K562 (cell line): Measurements from ENCODE around the gene RBX1. TPM values are rescaled to one million over a fixed set of nuclear protein-coding genes. Genes with fewer than 3 reads are reported as not detected.

Source experiments
- CBFA2T3 ChIP-seq: fragments of 450-650 bp; IDR thresholded peaks from 2 replicates; pipeline ENCODE4 v1.6.1; 2017
- CBX8 ChIP-seq: fragments of 200-600 bp; sonication (generic); IDR thresholded peaks from 2 replicates; pipeline ENCODE4 v1.6.1; 2012; ENCODE audit warnings: borderline replicate concordance, mixed run types, low read depth, mild to moderate bottlenecking, moderate library complexity, mixed read lengths, low read length, control low read depth, inconsistent platforms; ENCODE audit not compliant: poor library complexity, severe bottlenecking; ENCODE audit errors: extremely low read depth
- CEBPB ChIP-seq: fragments of 450-650 bp; IDR thresholded peaks from 2 replicates; pipeline ENCODE4 v1.6.1; 2016; ENCODE audit warnings: missing genetic modification characterization, missing compliant biosample characterization
- DNMT1 ChIP-seq: fragments of 450-650 bp; IDR thresholded peaks from 2 replicates; pipeline ENCODE4 v1.6.1; 2016; ENCODE audit warnings: antibody characterized with exemption, mild to moderate bottlenecking
- ELF1 ChIP-seq: fragments of 200-800 bp; sonication (Bioruptor generic); IDR thresholded peaks from 2 replicates; pipeline ENCODE4 v1.6.1; 2016; ENCODE audit warnings: missing genetic modification characterization, missing compliant biosample characterization
- GABPB1 ChIP-seq: sonication (generic); formaldehyde crosslinking; IDR thresholded peaks from 2 replicates; pipeline ENCODE4 v1.8.0; 2022; ENCODE audit warnings: mild to moderate bottlenecking, missing genetic modification reagents
- GATA2 ChIP-seq: sonication (generic); formaldehyde crosslinking; IDR thresholded peaks from 2 replicates; pipeline ENCODE4 v1.4.0; 2020; ENCODE audit warnings: mild to moderate bottlenecking, missing genetic modification reagents
- HDAC1 ChIP-seq, 2 experiments: fragments of 450-650 bp; IDR thresholded peaks; 2 replicates each; pipeline ENCODE4 v1.6.1; 2016 to 2017; ENCODE audit warnings: inconsistent platforms in 1 of 2, mild to moderate bottlenecking in 1 of 2, moderate library complexity in 1 of 2
- HDAC8 ChIP-seq: fragments of 450-650 bp; IDR thresholded peaks from 2 replicates; pipeline ENCODE4 v1.6.1; 2016; ENCODE audit warnings: mild to moderate bottlenecking, missing genetic modification characterization, moderate library complexity, missing compliant biosample characterization
- HMGN3 ChIP-seq: IDR thresholded peaks from 2 replicates; pipeline ENCODE4 v1.6.1; 2011; ENCODE audit warnings: borderline replicate concordance, low read depth, mild to moderate bottlenecking, mixed read lengths, low read length; ENCODE audit not compliant: insufficient read length; ENCODE audit errors: extremely low read depth
- HMGXB4 ChIP-seq: sonication (generic); formaldehyde crosslinking; IDR thresholded peaks from 2 replicates; pipeline ENCODE4 v1.8.1; 2023; ENCODE audit warnings: mild to moderate bottlenecking, missing genetic modification reagents
- L3MBTL2 ChIP-seq: fragments of 450-650 bp; IDR thresholded peaks from 2 replicates; pipeline ENCODE4 v1.6.1; 2016; ENCODE audit warnings: mild to moderate bottlenecking, moderate library complexity
- NFE2 ChIP-seq: IDR thresholded peaks from 2 replicates; pipeline ENCODE4 v1.6.1; 2014; ENCODE audit warnings: antibody characterized with exemption, low read depth
- NRF1 ChIP-seq, 2 experiments: fragments of 450-650 bp; IDR thresholded peaks in 1 of 2; conservative IDR thresholded peaks in 1 of 2; 2 replicates each; pipeline ENCODE4 v1.6.1; 2014; ENCODE audit warnings: mild to moderate bottlenecking in 2 of 2
- PHF21A ChIP-seq: fragments of 450-650 bp; IDR thresholded peaks from 2 replicates; pipeline ENCODE4 v1.6.1; 2017; ENCODE audit warnings: low read depth, borderline replicate concordance
- PRPF4 ChIP-seq: fragments of 200-400 bp; formaldehyde crosslinking; IDR thresholded peaks from one replicate; pipeline ENCODE4 v1.6.1; 2017; ENCODE audit warnings: low read length, low read depth, mild to moderate bottlenecking; ENCODE audit not compliant: insufficient read depth, poor library complexity, severe bottlenecking
- SETDB1 ChIP-seq: IDR thresholded peaks from one replicate; pipeline ENCODE4 v1.6.1; 2012; ENCODE audit warnings: low read length, control low read depth, inconsistent platforms
- SREBF2 ChIP-seq: sonication (generic); formaldehyde crosslinking; IDR thresholded peaks from 2 replicates; pipeline ENCODE4 v1.4.0; 2020; ENCODE audit warnings: mild to moderate bottlenecking, missing genetic modification reagents
- XRCC5 ChIP-seq: fragments of 200-400 bp; formaldehyde crosslinking; IDR thresholded peaks from 2 replicates; pipeline ENCODE4 v1.6.1; 2017; ENCODE audit warnings: low read depth, mild to moderate bottlenecking, low read length
- ZNF57 ChIP-seq: fragments of 450-650 bp; formaldehyde crosslinking; IDR thresholded peaks from 2 replicates; pipeline ENCODE4 v1.4.0; 2020; ENCODE audit warnings: mild to moderate bottlenecking, moderate library complexity
- ZNF586 ChIP-seq: fragments of 450-650 bp; formaldehyde crosslinking; conservative IDR thresholded peaks from 2 replicates; pipeline ENCODE4 v1.4.0; 2020; ENCODE audit warnings: mild to moderate bottlenecking, moderate library complexity
- polyA plus RNA-seq, 8 experiments: library from polyadenylated mRNA; depleted of rRNA in 4 of 8; stranded (reverse) in 5 of 8; unstranded in 3 of 8; fragments of >200 nt; fragmentation: Nextera tagmentation in 2 of 8; fragmentation: Illumina TruSeq in 1 of 8; extraction: Ambion mirVana in 2 of 8; extraction: Trizol in 1 of 8; gene quantifications; 2 replicates each; pipeline versions ENCODE4 v1.2.1 to v1.2.3, GENCODE V29; 2011 to 2014; ENCODE audit warnings: inconsistent platforms in 1 of 8, missing spikeins in 1 of 8
- total RNA-seq, 7 experiments: library from RNA; depleted of rRNA in 6 of 7; stranded (reverse); fragments of >200 nt in 6 of 7; fragmentation: Illumina TruSeq in 2 of 7; extraction: Trizol in 2 of 7; gene quantifications; 2 replicates each; pipeline versions ENCODE4 v1.2.1 to v1.2.3, GENCODE V29; 2011 to 2021; ENCODE audit warnings: low replicate concordance in 1 of 7
- TF ChIP-seq, protein P1 (sequence below), 3 experiments: fragments of 200-800 bp in 1 of 3; sonication (Bioruptor generic) in 1 of 3; sonication (generic) in 1 of 3; formaldehyde crosslinking in 1 of 3; IDR thresholded peaks; 2 replicates each; pipeline versions ENCODE4 v1.6.1 to v1.8.0; 2016 to 2022; ENCODE audit warnings: mild to moderate bottlenecking in 2 of 3, missing compliant biosample characterization in 2 of 3, missing genetic modification characterization in 2 of 3, missing genetic modification reagents in 1 of 3
- TF ChIP-seq, protein P2 (sequence below): sonication (generic); formaldehyde crosslinking; IDR thresholded peaks from 2 replicates; pipeline ENCODE4 v1.9.0; 2022; ENCODE audit warnings: mild to moderate bottlenecking, missing genetic modification reagents

The RBX1 gene
- total and polyA plus RNA-seq, 9 of the 15 experiments (the other 6 are each of a cell fraction or from before 2014, with no cell fraction given), result 44.0 to 259 (median 67.9) TPM

DNA sequence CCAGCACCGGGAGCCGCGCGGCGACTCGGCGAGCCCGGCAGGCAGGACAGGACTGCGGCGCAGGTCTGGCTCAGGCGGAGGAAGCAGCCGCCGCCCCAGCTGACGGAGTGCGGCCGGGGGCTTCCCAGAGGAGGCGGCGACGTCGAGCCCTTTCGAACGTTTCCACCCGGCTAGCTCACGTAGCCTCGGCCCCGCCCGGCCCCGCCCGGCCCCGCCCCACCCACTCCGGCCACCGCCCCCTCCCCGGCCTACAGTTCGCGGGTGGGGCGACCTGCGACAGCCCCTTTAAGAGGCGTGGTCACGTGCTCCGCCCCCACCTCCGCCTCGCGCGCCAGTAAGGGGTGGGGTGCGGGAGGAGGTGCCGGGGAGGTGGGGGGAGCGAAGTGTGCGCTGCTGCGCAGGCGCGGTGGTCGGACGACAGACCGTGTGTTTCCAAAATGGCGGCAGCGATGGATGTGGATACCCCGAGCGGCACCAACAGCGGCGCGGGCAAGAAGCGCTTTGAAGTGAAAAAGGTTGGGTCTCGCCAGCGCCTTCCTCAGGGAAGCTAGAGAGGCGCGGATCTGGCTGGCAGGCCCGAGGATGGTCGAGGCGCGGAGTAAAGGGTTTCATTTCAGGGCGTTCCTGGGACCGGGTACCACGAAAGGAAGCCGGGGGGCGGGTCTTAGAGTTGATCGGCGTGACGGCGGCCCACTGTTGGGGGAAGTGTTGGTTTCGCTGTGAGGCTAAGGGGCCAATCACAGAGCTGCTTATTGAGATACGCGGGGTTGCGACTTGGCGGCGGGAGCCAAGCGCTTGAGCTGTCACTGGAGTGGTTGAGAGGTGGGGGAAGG is at the start of gene RBX1 (continued):
- TF ChIP-seq GATA2, result no peak
- TF ChIP-seq HMGXB4 (CRISPR knock-in tag), result no peak
- peak; percentile 81 for TF ChIP-seq GABPB1 (CRISPR knock-in tag)
- no peak for TF ChIP-seq ZNF586 (CRISPR knock-in tag)
- no peak for TF ChIP-seq DNMT1
- peak; percentile 11 for TF ChIP-seq HMGN3
- no peak for TF ChIP-seq CEBPB (tag)
- TF ChIP-seq, protein P1, sequence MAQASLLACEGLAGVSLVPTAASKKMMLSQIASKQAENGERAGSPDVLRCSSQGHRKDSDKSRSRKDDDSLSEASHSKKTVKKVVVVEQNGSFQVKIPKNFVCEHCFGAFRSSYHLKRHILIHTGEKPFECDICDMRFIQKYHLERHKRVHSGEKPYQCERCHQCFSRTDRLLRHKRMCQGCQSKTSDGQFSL (CRISPR knock-in tag; IDR thresholded peaks at IDR 0.05), result peak; percentile 84
- TF ChIP-seq, protein P1 (tag; IDR thresholded peaks at IDR 0.05), result peak in 1 of 2 experiments; percentile 43; a peak in 1 of 4 replicates
- no peak for TF ChIP-seq CBFA2T3
- TF ChIP-seq, protein P2, sequence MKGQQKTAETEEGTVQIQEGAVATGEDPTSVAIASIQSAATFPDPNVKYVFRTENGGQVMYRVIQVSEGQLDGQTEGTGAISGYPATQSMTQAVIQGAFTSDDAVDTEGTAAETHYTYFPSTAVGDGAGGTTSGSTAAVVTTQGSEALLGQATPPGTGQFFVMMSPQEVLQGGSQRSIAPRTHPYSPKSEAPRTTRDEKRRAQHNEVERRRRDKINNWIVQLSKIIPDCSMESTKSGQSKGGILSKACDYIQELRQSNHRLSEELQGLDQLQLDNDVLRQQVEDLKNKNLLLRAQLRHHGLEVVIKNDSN, result peak; percentile 93
- no peak for TF ChIP-seq SREBF2
- TF ChIP-seq NRF1 (conservative IDR thresholded peaks at IDR 0.05 in 1 of 2, IDR thresholded peaks at IDR 0.05 in 1 of 2), result peak; percentile 93 to 94
- TF ChIP-seq ELF1, result peak; percentile 46; the same call in 1 of the 2 replicates
- no peak for TF ChIP-seq PRPF4
- no peak; the same call in 1 of the 2 replicates for TF ChIP-seq L3MBTL2
- no peak for TF ChIP-seq HDAC8 (tag)
- TF ChIP-seq PHF21A, result no peak
- no peak for TF ChIP-seq ZNF57 (CRISPR knock-in tag)
- no peak for TF ChIP-seq CBX8
- no peak for TF ChIP-seq SETDB1
- no peak for TF ChIP-seq XRCC5
- 0 out of 4 replicates have a peak, but pooled peaks of 1 of the 2 experiments have one; percentile 7 for TF ChIP-seq HDAC1 (IDR thresholded peaks at IDR 0.05)
- TF ChIP-seq NFE2, result no peak
